ENCODE measurements around the gene WDR86.

WDR86 gene

DNA sequence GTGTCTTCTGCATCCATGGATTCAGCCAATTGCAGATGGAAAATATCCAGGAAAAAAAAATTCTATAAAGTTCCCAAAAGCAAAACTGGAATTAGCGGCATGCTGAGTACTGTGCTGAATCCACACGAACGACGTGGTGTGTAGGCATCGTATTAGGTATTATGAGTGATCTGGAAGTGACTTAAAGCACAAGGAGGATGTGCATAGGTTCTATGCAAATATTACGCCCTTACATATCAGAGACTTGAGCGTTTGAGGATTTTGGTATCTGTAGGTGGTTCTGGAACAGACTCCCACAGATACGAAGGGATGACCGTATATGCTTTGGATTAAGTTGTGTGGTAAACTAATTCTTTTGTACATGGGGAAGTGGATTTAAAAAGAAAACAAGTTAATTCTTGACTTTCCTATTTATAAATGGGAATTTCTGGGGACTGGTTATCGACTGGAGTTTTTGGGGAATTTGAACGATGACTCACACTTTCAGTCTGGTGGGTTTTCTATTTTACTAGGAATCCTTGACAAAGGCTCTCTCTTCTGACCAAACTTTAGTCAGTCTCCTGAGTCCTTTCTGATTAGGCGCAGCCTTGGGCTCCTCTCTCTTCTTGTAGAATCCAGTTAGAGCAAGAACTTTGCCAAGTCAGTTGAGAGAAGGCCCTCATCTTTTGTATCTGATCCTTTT is 73.7 kb downstream of the WDR86 start:
- Histone ChIP-seq H3K9me2 (replicated peaks; ENCODE audit: insufficient read depth, low read length) (no peaks in the 10 kb centered on the region), H3K36me3 (replicated peaks; ENCODE audit: insufficient read depth, low read length) (no peaks in the 10 kb centered on the region), H2AFZ (ENCODE audit: low read length) (no peak overlapping the region), H3K79me2 (ENCODE audit: low read length) (no peaks in the 10 kb centered on the region), H4K20me1 (ENCODE audit: insufficient read depth, low read length) (no peaks in the 10 kb centered on the region), H3K4me3 (ENCODE audit: low read length) (no peak overlapping the region), H3K27ac (ENCODE audit: low read length) (no peak overlapping the region), H3F3A (ENCODE audit: insufficient read depth, low read length) (peaks cover 19% of the 10 kb centered on the region), H3K9ac (ENCODE audit: low read length) (no peak overlapping the region), H3K27me3 (replicated peaks; ENCODE audit: insufficient read depth, low read length) (peaks cover 11% of the 10 kb centered on the region; the same call in 1 of the 2 replicates), H3K4me1 (ENCODE audit: low read length) (peaks cover 25% of the 10 kb centered on the region), H3K4me2 (ENCODE audit: low read depth, low read length) (no peak overlapping the region), H3K9me3 (replicated peaks; ENCODE audit: insufficient read depth, low read length) (no peaks in the 10 kb centered on the region)
- TF ChIP-seq, protein P1, sequence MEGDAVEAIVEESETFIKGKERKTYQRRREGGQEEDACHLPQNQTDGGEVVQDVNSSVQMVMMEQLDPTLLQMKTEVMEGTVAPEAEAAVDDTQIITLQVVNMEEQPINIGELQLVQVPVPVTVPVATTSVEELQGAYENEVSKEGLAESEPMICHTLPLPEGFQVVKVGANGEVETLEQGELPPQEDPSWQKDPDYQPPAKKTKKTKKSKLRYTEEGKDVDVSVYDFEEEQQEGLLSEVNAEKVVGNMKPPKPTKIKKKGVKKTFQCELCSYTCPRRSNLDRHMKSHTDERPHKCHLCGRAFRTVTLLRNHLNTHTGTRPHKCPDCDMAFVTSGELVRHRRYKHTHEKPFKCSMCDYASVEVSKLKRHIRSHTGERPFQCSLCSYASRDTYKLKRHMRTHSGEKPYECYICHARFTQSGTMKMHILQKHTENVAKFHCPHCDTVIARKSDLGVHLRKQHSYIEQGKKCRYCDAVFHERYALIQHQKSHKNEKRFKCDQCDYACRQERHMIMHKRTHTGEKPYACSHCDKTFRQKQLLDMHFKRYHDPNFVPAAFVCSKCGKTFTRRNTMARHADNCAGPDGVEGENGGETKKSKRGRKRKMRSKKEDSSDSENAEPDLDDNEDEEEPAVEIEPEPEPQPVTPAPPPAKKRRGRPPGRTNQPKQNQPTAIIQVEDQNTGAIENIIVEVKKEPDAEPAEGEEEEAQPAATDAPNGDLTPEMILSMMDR (IDR thresholded peaks at IDR 0.05; ENCODE audit: low read length), result no peak
- TF ChIP-seq EZH2 (optimal IDR thresholded peaks at IDR 0.05; ENCODE audit: low read depth, low read length) (no peak), EZH2phosphoT487 (IDR thresholded peaks at IDR 0.05; ENCODE audit: low read length) (no peak)
- no peak for DNase-seq

DNA sequence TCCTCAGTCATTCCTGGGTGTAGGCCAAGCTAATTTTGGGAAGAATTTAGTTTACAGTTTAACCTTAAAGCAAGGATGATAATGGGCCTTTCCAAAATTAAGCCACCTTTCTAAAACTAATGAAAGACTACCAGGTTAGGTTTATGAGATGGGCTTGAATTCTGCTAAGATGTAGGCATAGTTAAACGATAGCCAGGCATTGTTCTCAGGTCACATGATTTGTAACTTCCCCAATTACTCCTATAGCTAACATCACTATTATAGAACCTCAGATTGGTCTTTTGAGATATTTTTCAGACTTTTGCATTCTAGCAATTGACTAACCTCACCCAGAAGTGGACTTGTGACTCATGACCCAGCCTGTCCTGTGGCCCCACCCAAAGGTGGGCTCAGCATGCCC is 75.2 kb downstream of the WDR86 start:
- H3F3A ChIP-seq (ENCODE audit: insufficient read depth, low read length), result peaks cover 4% of the 10 kb centered on the region; the same call in 1 of the 2 replicates
- peaks cover 11% of the 10 kb centered on the region; the same call in 1 of the 2 replicates for H3K27me3 ChIP-seq (replicated peaks; ENCODE audit: insufficient read depth, low read length)
- H3K4me1 ChIP-seq (ENCODE audit: low read length), result peaks cover 12% of the 10 kb centered on the region
- no peak overlapping the region for H3K27ac ChIP-seq (ENCODE audit: low read length)
- TF ChIP-seq EZH2 (optimal IDR thresholded peaks at IDR 0.05; ENCODE audit: low read depth, low read length) (no peak), EZH2phosphoT487 (IDR thresholded peaks at IDR 0.05; ENCODE audit: low read length) (no peak)
- TF ChIP-seq, protein P1 (IDR thresholded peaks at IDR 0.05; ENCODE audit: low read length), result no peak
- no peaks in the 10 kb centered on the region for H3K36me3 ChIP-seq (replicated peaks; ENCODE audit: insufficient read depth, low read length)
- H3K9ac ChIP-seq (ENCODE audit: low read length), result no peak overlapping the region
- no peak overlapping the region for H2AFZ ChIP-seq (ENCODE audit: low read length)
- H3K9me2 ChIP-seq (replicated peaks; ENCODE audit: insufficient read depth, low read length), result no peaks in the 10 kb centered on the region
- H3K9me3 ChIP-seq (replicated peaks; ENCODE audit: insufficient read depth, low read length), result no peaks in the 10 kb centered on the region
- H3K4me2 ChIP-seq (ENCODE audit: low read depth, low read length), result no peak overlapping the region
- no peaks in the 10 kb centered on the region for H4K20me1 ChIP-seq (ENCODE audit: insufficient read depth, low read length)
- H3K79me2 ChIP-seq (ENCODE audit: low read length), result no peaks in the 10 kb centered on the region
- no peak for DNase-seq
- H3K4me3 ChIP-seq (ENCODE audit: low read length), result no peak overlapping the region

Data from MM.1S (cell line).